Endothelial cell of umbilical vein (primary cell): ENCODE data around the gene SPATA32. TPM values are rescaled to one million over a fixed set of nuclear protein-coding genes. Genes with fewer than 3 reads are reported as not detected.

ENCODE experiments used
- BruUV-seq: library from RNA; stranded (reverse); fragments of 400-500 nt; replicated peaks from 2 replicates; lab custom pipeline; 2021; lab: Mats Ljungman, UMichigan
- CTCF ChIA-PET: fragments of 300-600, 350-600 bp; sonication (Branson Sonifier 250); formaldehyde crosslinking; loops from one replicate; lab custom pipeline; 2021; ENCODE audit warnings: antibody characterized with exemption, inconsistent platforms; lab: Charles Lee
- POLR2A ChIA-PET: fragments of 300-600, 350-600 bp; sonication (Branson Sonifier 250); formaldehyde crosslinking; loops from one replicate; lab custom pipeline; 2021; ENCODE audit warnings: antibody characterized with exemption, inconsistent platforms; lab: Charles Lee
- DNase-seq: peaks from one replicate; pipeline ENCODE4 v3.0.0-alpha.2; 2011; ENCODE audit warnings: low read depth, low spot score
- FAIRE-seq: peaks from 2 replicates; lab custom pipeline; 2011; peaks lifted over from hg19 to GRCh38; lab: Jason Lieb, UNC
- H2AFZ ChIP-seq: 2 replicates; pipeline ENCODE4 v1.6.0; 2012; ENCODE audit warnings: low read depth, low read length, control low read depth, inconsistent platforms
- H3K27ac ChIP-seq: 2 replicates; pipeline ENCODE4 v1.5.1; 2011; ENCODE audit warnings: low read depth, mild to moderate bottlenecking, control low read depth, low read length, moderate library complexity; ENCODE audit not compliant: insufficient read depth
- H3K27me3 ChIP-seq, 2 experiments: 2 replicates each; pipeline versions ENCODE4 v1.6.0 to v1.6.1; 2011; ENCODE audit warnings: low read length in 2 of 2, mixed read lengths in 1 of 2; ENCODE audit not compliant: control insufficient read depth in 2 of 2, insufficient read depth in 2 of 2
- H3K36me3 ChIP-seq, 2 experiments: 2 replicates in 1 of 2; 3 replicates in 1 of 2; pipeline ENCODE4 v1.5.1; 2011; ENCODE audit warnings: low read length in 2 of 2, mild to moderate bottlenecking in 1 of 2, moderate library complexity in 1 of 2; ENCODE audit not compliant: control insufficient read depth in 2 of 2, insufficient read depth in 2 of 2; ENCODE audit errors: extremely low read depth in 1 of 2
- H3K4me1 ChIP-seq: 3 replicates; pipeline ENCODE4 v1.5.1; 2011; ENCODE audit warnings: mild to moderate bottlenecking, low read length; ENCODE audit not compliant: control insufficient read depth, insufficient read depth; ENCODE audit errors: extremely low read depth
- H3K4me2 ChIP-seq: 2 replicates; pipeline ENCODE4 v1.6.1; 2011; ENCODE audit warnings: low read length, control low read depth, mixed read lengths; ENCODE audit not compliant: insufficient read depth
- H3K4me3 ChIP-seq, 3 experiments: fragments of 200-600 bp in 1 of 3; sonication (generic), shearing (Covaris generic) in 1 of 3; replicated peaks in 1 of 3; 2 replicates each; pipeline ENCODE4 v1.5.1; 2011 to 2016; ENCODE audit warnings: control low read depth in 3 of 3, low read length in 3 of 3, mild to moderate bottlenecking in 2 of 3, inconsistent platforms in 1 of 3, low read depth in 1 of 3, moderate library complexity in 1 of 3; ENCODE audit not compliant: insufficient read depth in 1 of 3
- H3K79me2 ChIP-seq: 2 replicates; pipeline ENCODE4 v1.6.0; 2012; ENCODE audit warnings: low read length, inconsistent platforms; ENCODE audit not compliant: control insufficient read depth, insufficient read depth
- H3K9ac ChIP-seq: replicated peaks from 2 replicates; pipeline ENCODE3; 2011; ENCODE audit warnings: low read length, control low read depth; ENCODE audit not compliant: insufficient read depth; ENCODE audit errors: extremely low read depth
- H3K9me1 ChIP-seq: replicated peaks from 3 replicates; pipeline ENCODE4 v1.6.0; 2011; ENCODE audit warnings: mild to moderate bottlenecking, low read length; ENCODE audit not compliant: control insufficient read depth, insufficient read depth; ENCODE audit errors: extremely low read depth
- H3K9me3 ChIP-seq: replicated peaks from 2 replicates; pipeline ENCODE4 v1.5.1; 2012; ENCODE audit warnings: low read length, inconsistent platforms; ENCODE audit not compliant: control insufficient read depth, insufficient read depth
- H4K20me1 ChIP-seq: replicated peaks from 2 replicates; pipeline ENCODE3; 2011; ENCODE audit warnings: mild to moderate bottlenecking, low read length; ENCODE audit not compliant: control insufficient read depth, insufficient read depth; ENCODE audit errors: extremely low read depth
- CTCF ChIP-seq, 2 donors: IDR thresholded peaks; 1 replicate in 1 of 2; 2 replicates in 1 of 2; pipeline ENCODE4 v1.5.1; 2011; ENCODE audit warnings: low read length in 2 of 2, mild to moderate bottlenecking in 2 of 2, moderate library complexity in 2 of 2, control low read depth in 1 of 2, inconsistent platforms in 1 of 2, low read depth in 1 of 2; ENCODE audit not compliant: insufficient read depth in 1 of 2; ENCODE audit errors: extremely low read depth in 1 of 2
- EZH2 ChIP-seq: IDR thresholded peaks from 2 replicates; pipeline ENCODE4 v1.6.1; 2012; ENCODE audit warnings: borderline replicate concordance, low read depth, mild to moderate bottlenecking, moderate library complexity, low read length, inconsistent platforms; ENCODE audit not compliant: severe bottlenecking
- FOS ChIP-seq: IDR thresholded peaks from 2 replicates; pipeline ENCODE4 v1.6.1; 2011; ENCODE audit warnings: mild to moderate bottlenecking, low read length, moderate library complexity, borderline replicate concordance; ENCODE audit not compliant: insufficient read depth
- GATA2 ChIP-seq: IDR thresholded peaks from 2 replicates; pipeline ENCODE4 v1.7.0; 2011; ENCODE audit warnings: low read depth, mild to moderate bottlenecking, moderate library complexity, mixed read lengths, low read length; ENCODE audit not compliant: insufficient read length, insufficient read depth
- JUN ChIP-seq: IDR thresholded peaks from 2 replicates; pipeline ENCODE4 v1.6.1; 2011; ENCODE audit warnings: borderline replicate concordance, low read depth; ENCODE audit not compliant: insufficient read length, insufficient read depth
- MYC ChIP-seq: IDR thresholded peaks from one replicate; pipeline ENCODE4 v1.6.1; 2011; ENCODE audit warnings: mild to moderate bottlenecking, low read depth, low read length
- POLR2A ChIP-seq: IDR thresholded peaks from 2 replicates; pipeline ENCODE4 v1.6.1; 2012; ENCODE audit warnings: low read depth, mild to moderate bottlenecking, control low read depth, low read length
- POLR2AphosphoS5 ChIP-seq: IDR thresholded peaks from 2 replicates; pipeline ENCODE4 v1.6.1; 2012; ENCODE audit warnings: low read depth, mild to moderate bottlenecking, control low read depth, low read length, moderate library complexity; ENCODE audit not compliant: insufficient read depth
- dilution Hi-C: fragments of 300-500 bp; cut with MboI; formaldehyde crosslinking; loops from one replicate; pipeline ENCODE4 v1.15.0; 2019; ENCODE audit warnings: low sequenced_read_pairs; ENCODE audit not compliant: extremely low pct_ligation_motif_present
- intact Hi-C: fragments of 100-400 bp; cut with micrococcal nuclease; formaldehyde crosslinking; loops from one replicate; pipeline ENCODE4 v1.10.0; 2022
- polyA plus RNA-seq, 4 experiments: library from polyadenylated mRNA; depleted of rRNA in 3 of 4; stranded (reverse) in 3 of 4; unstranded in 1 of 4; fragments of >200 nt; gene quantifications; 2 replicates each; pipeline versions ENCODE4 v1.2.1 to v1.2.3, GENCODE V29; 2011 to 2012; ENCODE audit warnings: missing spikeins in 1 of 4
- total RNA-seq: library from RNA; stranded (reverse); gene quantifications from 2 replicates; pipeline ENCODE4 v1.2.3, GENCODE V29; 2021
- TF ChIP-seq, protein P1 (sequence below): IDR thresholded peaks from 2 replicates; pipeline ENCODE4 v1.6.1; 2011; ENCODE audit not compliant: insufficient read depth, insufficient read length

SPATA32 gene
- total and polyA plus RNA-seq, 2 donors (not counting 3 experiments of a cell fraction or from before 2014, with no cell fraction given) = not detected

DNA sequence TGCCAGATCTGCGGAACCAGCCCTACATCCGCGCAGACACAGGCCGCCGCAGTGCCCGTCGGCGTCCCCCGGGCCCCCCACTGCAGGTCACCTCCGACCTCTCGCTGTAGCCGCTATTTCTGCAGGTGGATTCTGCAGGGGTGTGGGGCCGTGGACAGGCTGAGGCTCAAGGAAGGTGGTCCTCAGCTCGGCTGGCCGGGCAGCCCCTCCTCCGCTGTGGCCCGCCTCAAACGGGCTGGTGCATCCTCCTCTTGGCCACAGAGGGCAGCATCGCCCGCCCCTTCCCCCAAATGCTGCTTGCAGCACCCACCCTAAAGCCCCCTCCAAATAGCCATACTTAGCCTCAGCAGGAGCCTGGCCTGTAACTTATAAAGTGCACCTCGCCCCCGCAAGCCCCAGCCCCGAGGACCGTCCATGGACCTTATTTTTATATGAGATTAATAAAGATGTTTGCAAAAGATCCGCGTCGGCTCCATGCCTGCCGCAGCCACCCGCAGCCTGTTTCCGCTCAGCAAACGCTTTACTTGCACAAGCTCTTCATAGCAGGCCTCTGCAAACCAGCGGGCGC is 14.9 kb downstream of the SPATA32 start:
- Histone ChIP-seq H3K9me3 (no peaks in the 10 kb centered on the region), H3K4me3 (peak overlapping the region; percentile 21 to 48 (median 44)), H3K36me3 (no peaks in the 10 kb centered on the region), H3K9me1 (no peaks in the 10 kb centered on the region), H3K79me2 (no peaks in the 10 kb centered on the region), H3K4me2 (peak overlapping the region; percentile 83), H3K27me3 (no peaks in the 10 kb centered on the region), H3K27ac (no peak overlapping the region), H3K4me1 (peaks cover 5% of the 10 kb centered on the region), H4K20me1 (no peaks in the 10 kb centered on the region), H2AFZ (peak overlapping the region; percentile 83), H3K9ac (no peak overlapping the region)
- FAIRE-seq = no peak
- peak; percentile 34 for DNase-seq
- POLR2A ChIA-PET = no interaction called here
- BruUV-seq = no TSS peak
- CTCF ChIA-PET = interaction anchor here (0.5 to 1.9 kb wide), 9 partner anchors 9 to 112 kb away, joined by 3 to 5 read pairs (median 4); partner anchors contain the start of genes ACBD4, MAP3K14 and SPATA32
- dilution Hi-C loops = no loop called here
- TF ChIP-seq CTCF (IDR thresholded peaks at IDR 0.05; ENCODE audit: extremely low read depth in 1 of 2, insufficient read depth in 1 of 2, low read depth in 1 of 2, low read length in 2 of 2) = peak; percentile 30 to 67
- TF ChIP-seq POLR2A = no peak
- intact Hi-C loops = no loop called here

DNA sequence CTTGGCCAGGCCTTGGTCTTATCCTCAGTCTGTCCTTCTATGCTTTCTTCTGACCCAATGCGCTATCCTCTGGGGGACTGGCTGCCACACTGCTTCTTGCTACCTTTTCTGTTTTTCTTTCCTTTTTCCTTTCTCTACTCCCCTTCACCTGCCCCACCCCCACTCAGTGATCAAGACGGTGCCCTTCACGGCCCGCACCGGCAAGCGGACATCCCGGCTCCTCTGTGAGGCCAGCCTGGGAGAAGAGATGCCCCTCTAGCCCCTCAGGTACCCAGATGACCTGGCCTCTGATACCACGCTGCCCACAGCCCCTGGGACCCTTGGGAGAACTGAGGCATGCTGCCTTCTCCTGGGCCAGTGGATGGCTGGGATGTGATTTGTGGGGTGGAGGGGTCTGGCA is 15.6 kb downstream of the SPATA32 start:
- Histone ChIP-seq H2AFZ (no peak overlapping the region), H3K36me3 (no peaks in the 10 kb centered on the region), H3K27ac (no peak overlapping the region), H4K20me1 (no peaks in the 10 kb centered on the region), H3K4me1 (peaks cover 8% of the 10 kb centered on the region), H3K4me3 (no peak overlapping the region), H3K9me3 (no peaks in the 10 kb centered on the region), H3K79me2 (no peaks in the 10 kb centered on the region), H3K4me2 (no peak overlapping the region), H3K9me1 (no peaks in the 10 kb centered on the region), H3K27me3 (peaks cover 2 to 3% of the 10 kb centered on the region in 2 experiments), H3K9ac (no peak overlapping the region)
- no peak for FAIRE-seq
- ChIA-PET CTCF (interaction anchor here (0.5 to 2.5 kb wide), 8 partner anchors 9 to 111 kb away, joined by 3 to 10 read pairs (median 4); partner anchors contain the start of genes ACBD4, MAP3K14 and SPATA32), POLR2A (no interaction called here)
- dilution Hi-C loops = no loop called here
- TF ChIP-seq GATA2 (no peak), CTCF (IDR thresholded peaks at IDR 0.05; ENCODE audit: extremely low read depth in 1 of 2, insufficient read depth in 1 of 2, low read depth in 1 of 2, low read length in 2 of 2) (no peak), FOS (no peak), MYC (no peak), POLR2AphosphoS5 (no peak), EZH2 (no peak), JUN (no peak), POLR2A (no peak)
- TF ChIP-seq, protein P1, sequence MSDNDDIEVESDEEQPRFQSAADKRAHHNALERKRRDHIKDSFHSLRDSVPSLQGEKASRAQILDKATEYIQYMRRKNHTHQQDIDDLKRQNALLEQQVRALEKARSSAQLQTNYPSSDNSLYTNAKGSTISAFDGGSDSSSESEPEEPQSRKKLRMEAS = no peak
- no TSS peak for BruUV-seq
- DNase-seq = no peak
- intact Hi-C loops = no loop called here
